ENCODE data around the gene RPS15.

DNA sequence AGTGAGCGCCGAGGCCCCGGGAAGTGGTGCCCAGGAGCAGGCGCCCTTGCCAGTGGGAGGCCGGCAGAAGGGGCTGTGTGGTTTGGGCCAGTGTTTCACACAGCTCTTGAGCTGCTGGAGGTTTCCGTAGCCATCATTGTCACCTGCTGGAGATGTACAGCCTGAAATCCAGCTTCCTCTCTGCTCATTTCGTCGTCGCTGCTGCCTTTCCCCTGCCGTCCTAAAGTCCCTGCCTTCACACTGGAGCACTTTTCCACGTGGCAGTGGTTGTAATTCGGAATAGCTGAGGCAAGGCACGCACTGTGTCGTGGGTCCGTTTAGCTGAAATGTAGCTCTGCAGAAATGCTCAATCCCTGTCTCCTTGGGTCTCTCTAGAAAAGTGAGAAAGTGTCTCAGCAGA is 17.6 kb upstream of the RPS15 start:
- TF ChIP-seq, protein P1, sequence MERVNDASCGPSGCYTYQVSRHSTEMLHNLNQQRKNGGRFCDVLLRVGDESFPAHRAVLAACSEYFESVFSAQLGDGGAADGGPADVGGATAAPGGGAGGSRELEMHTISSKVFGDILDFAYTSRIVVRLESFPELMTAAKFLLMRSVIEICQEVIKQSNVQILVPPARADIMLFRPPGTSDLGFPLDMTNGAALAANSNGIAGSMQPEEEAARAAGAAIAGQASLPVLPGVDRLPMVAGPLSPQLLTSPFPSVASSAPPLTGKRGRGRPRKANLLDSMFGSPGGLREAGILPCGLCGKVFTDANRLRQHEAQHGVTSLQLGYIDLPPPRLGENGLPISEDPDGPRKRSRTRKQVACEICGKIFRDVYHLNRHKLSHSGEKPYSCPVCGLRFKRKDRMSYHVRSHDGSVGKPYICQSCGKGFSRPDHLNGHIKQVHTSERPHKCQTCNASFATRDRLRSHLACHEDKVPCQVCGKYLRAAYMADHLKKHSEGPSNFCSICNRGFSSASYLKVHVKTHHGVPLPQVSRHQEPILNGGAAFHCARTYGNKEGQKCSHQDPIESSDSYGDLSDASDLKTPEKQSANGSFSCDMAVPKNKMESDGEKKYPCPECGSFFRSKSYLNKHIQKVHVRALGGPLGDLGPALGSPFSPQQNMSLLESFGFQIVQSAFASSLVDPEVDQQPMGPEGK (CRISPR knock-in tag; IDR thresholded peaks at IDR 0.05; ENCODE audit: borderline replicate concordance) = no peak
- TF ChIP-seq, protein P2, sequence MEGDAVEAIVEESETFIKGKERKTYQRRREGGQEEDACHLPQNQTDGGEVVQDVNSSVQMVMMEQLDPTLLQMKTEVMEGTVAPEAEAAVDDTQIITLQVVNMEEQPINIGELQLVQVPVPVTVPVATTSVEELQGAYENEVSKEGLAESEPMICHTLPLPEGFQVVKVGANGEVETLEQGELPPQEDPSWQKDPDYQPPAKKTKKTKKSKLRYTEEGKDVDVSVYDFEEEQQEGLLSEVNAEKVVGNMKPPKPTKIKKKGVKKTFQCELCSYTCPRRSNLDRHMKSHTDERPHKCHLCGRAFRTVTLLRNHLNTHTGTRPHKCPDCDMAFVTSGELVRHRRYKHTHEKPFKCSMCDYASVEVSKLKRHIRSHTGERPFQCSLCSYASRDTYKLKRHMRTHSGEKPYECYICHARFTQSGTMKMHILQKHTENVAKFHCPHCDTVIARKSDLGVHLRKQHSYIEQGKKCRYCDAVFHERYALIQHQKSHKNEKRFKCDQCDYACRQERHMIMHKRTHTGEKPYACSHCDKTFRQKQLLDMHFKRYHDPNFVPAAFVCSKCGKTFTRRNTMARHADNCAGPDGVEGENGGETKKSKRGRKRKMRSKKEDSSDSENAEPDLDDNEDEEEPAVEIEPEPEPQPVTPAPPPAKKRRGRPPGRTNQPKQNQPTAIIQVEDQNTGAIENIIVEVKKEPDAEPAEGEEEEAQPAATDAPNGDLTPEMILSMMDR (IDR thresholded peaks at IDR 0.05 in 2 of 3, conservative IDR thresholded peaks at IDR 0.05 in 1 of 3; ENCODE audit: insufficient read depth in 2 of 3, low read depth in 1 of 3, low read length in 3 of 3) = no peak
- no peak for TF ChIP-seq XRCC3 (IDR thresholded peaks at IDR 0.05)
- no peak for TF ChIP-seq MTA2 (IDR thresholded peaks at IDR 0.05; ENCODE audit: low read depth)
- no peak for TF ChIP-seq KLF6 (CRISPR knock-in tag; IDR thresholded peaks at IDR 0.05; ENCODE audit: borderline replicate concordance)
- TF ChIP-seq EZH2 (IDR thresholded peaks at IDR 0.05; ENCODE audit: borderline replicate concordance, low read depth, low read length) = no peak
- TF ChIP-seq POLR2A (conservative IDR thresholded peaks at IDR 0.05) = 0 out of 2 replicates have a peak, but pooled peaks have one; percentile 43
- TF ChIP-seq, protein P3, sequence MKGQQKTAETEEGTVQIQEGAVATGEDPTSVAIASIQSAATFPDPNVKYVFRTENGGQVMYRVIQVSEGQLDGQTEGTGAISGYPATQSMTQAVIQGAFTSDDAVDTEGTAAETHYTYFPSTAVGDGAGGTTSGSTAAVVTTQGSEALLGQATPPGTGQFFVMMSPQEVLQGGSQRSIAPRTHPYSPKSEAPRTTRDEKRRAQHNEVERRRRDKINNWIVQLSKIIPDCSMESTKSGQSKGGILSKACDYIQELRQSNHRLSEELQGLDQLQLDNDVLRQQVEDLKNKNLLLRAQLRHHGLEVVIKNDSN (CRISPR knock-in tag; IDR thresholded peaks at IDR 0.05) = no peak
- no peak for TF ChIP-seq ZNF717 (CRISPR knock-in tag; IDR thresholded peaks at IDR 0.05)
- TF ChIP-seq LARP7 (IDR thresholded peaks at IDR 0.05) = no peak

Data from K562 (cell line).